Mesendoderm (in vitro differentiated cells): ENCODE measurements around the gene HCN2.
"Not testable (repeated sequence)": the region's sequence is repeated elsewhere in the genome, so short reads cannot be mapped to it uniquely, and the experiment has no call there.

Experiments used
- DNase-seq: peaks from one replicate; pipeline ENCODE4 v3.0.0; 2013
- H2AK5ac ChIP-seq: 2 replicates; pipeline ENCODE4 v1.6.1; 2013; ENCODE audit warnings: low read length, inconsistent platforms
- H2BK120ac ChIP-seq: 2 replicates; pipeline ENCODE4 v1.6.1; 2013; ENCODE audit warnings: low read depth, mild to moderate bottlenecking, low read length, moderate library complexity, mixed read lengths
- H2BK15ac ChIP-seq: replicated peaks from 2 replicates; pipeline ENCODE4 v1.6.1; 2013; ENCODE audit warnings: low read depth, mild to moderate bottlenecking, moderate library complexity
- H2BK5ac ChIP-seq: 2 replicates; pipeline ENCODE4 v1.6.1; 2013; ENCODE audit warnings: low read length, inconsistent platforms
- H3K18ac ChIP-seq: 2 replicates; pipeline ENCODE4 v1.6.1; 2013; ENCODE audit warnings: mild to moderate bottlenecking, low read length, mixed read lengths
- H3K23ac ChIP-seq: one replicate; pipeline ENCODE4 v1.6.1; 2013; ENCODE audit warnings: low read length
- H3K27ac ChIP-seq: 2 replicates; pipeline ENCODE4 v1.5.1; 2013; ENCODE audit warnings: low read depth, mild to moderate bottlenecking, inconsistent platforms, low read length, moderate library complexity
- H3K27me3 ChIP-seq: 2 replicates; pipeline ENCODE4 v1.6.1; 2013; ENCODE audit warnings: low read length, control low read depth, mild to moderate bottlenecking, inconsistent platforms; ENCODE audit not compliant: insufficient read depth, poor library complexity
- H3K36me3 ChIP-seq: 2 replicates; pipeline ENCODE4 v1.6.1; 2013; ENCODE audit warnings: low read length, inconsistent platforms; ENCODE audit not compliant: control insufficient read depth, insufficient read depth
- H3K4ac ChIP-seq: one replicate; pipeline ENCODE4 v1.6.1; 2013; ENCODE audit warnings: low read depth, mild to moderate bottlenecking, low read length, moderate library complexity
- H3K4me1 ChIP-seq: 2 replicates; pipeline ENCODE4 v1.6.1; 2013; ENCODE audit warnings: low read depth, low read length, inconsistent platforms; ENCODE audit not compliant: control insufficient read depth
- H3K4me2 ChIP-seq: 2 replicates; pipeline ENCODE4 v1.6.1; 2013; ENCODE audit warnings: low read length
- H3K4me3 ChIP-seq: 2 replicates; pipeline ENCODE4 v1.5.1; 2013; ENCODE audit warnings: mild to moderate bottlenecking, low read length
- H3K56ac ChIP-seq: one replicate; pipeline ENCODE4 v1.6.1; 2013; ENCODE audit warnings: low read length
- H3K79me1 ChIP-seq: 2 replicates; pipeline ENCODE4 v1.6.1; 2013; ENCODE audit warnings: low read length, inconsistent platforms
- H3K79me2 ChIP-seq: 2 replicates; pipeline ENCODE4 v1.6.1; 2013; ENCODE audit warnings: mild to moderate bottlenecking, low read length; ENCODE audit not compliant: control insufficient read depth, insufficient read depth
- H3K9ac ChIP-seq: 2 replicates; pipeline ENCODE4 v1.6.1; 2013; ENCODE audit warnings: low read length, inconsistent platforms
- H4K5ac ChIP-seq: one replicate; pipeline ENCODE4 v1.6.1; 2013; ENCODE audit warnings: low read length
- H4K8ac ChIP-seq: one replicate; pipeline ENCODE4 v1.6.1; 2013; ENCODE audit warnings: low read depth, mild to moderate bottlenecking, control low read depth, low read length, moderate library complexity
- WGBS: extraction: QIAGEN DNeasy Blood & Tissue Kit; methylation state at CpG from one replicate; pipeline ENCODE4 v1.1.7; 2013; ENCODE audit warnings: low lambda C conversion rate, missing lambda C conversion rate; ENCODE audit not compliant: insufficient coverage; ENCODE audit errors: extremely low coverage; 5-methylcytosine and 5-hydroxymethylcytosine counted together

Gene HCN2

DNA sequence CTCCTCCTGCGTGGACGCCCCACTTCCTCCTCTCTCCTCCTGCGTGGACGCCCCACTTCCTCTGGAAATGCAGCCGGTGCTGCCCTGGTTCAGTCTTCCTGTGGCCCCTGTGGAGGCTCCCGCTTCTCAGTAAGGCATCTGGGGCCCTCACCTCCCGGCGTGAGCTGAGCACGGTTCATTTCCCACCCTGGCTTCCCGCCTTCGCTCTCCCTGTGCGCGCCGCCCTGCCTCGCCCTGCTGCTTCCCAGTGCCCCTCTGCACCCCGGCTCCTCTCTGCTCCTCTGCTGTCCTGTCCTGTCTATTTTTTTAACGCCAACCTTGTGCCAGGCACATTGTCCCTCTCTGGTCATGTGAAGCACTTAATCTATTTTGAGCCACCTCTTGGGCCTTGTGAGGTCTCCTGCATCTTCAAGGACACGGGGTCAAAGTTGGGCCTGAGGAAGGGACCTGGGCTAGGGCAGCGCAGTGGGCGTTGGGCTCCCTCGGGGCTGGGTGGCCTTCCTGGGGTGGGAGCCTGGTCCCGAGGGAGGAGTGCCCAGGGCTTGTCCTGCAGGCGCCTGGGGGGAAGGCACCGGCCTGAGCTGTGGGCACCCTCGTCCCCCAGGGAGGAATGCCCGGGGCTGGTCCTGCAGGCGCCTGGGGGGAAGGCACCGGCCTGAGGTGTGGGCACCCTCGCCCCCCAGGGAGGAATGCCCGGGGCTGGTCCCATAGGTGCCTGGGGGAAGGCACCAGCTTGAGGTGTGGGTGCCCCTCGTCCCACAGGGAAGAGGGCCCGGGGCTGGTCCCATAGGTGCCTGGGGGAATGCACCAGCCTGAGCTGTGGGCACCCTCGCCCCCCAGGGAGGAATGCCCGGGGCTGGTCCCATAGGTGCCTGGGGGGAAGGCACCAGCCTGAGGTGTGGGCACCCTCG is 13.0 kb downstream of the HCN2 start:
- no peak overlapping the region for H3K23ac ChIP-seq
- no peak overlapping the region for H3K4ac ChIP-seq
- H2BK15ac ChIP-seq = no peak overlapping the region
- no peak overlapping the region for H2AK5ac ChIP-seq
- H3K56ac ChIP-seq = no peak overlapping the region
- H4K5ac ChIP-seq = no peak overlapping the region
- H3K27ac ChIP-seq = no peak overlapping the region
- no peaks in the 10 kb centered on the region for H3K36me3 ChIP-seq
- H2BK5ac ChIP-seq = no peak overlapping the region
- no peaks in the 10 kb centered on the region for H3K27me3 ChIP-seq
- H2BK120ac ChIP-seq = no peak overlapping the region
- no peak overlapping the region for H3K18ac ChIP-seq
- no CpG with 5 or more reads among the region's 35 CpGs for WGBS
- H3K79me1 ChIP-seq = no peaks in the 10 kb centered on the region
- no peak for DNase-seq
- H3K4me1 ChIP-seq = no peaks in the 10 kb centered on the region
- no peak overlapping the region for H3K9ac ChIP-seq
- H4K8ac ChIP-seq = no peak overlapping the region
- no peak overlapping the region for H3K4me2 ChIP-seq
- H3K4me3 ChIP-seq = no peak overlapping the region
- H3K79me2 ChIP-seq = no peaks in the 10 kb centered on the region

DNA sequence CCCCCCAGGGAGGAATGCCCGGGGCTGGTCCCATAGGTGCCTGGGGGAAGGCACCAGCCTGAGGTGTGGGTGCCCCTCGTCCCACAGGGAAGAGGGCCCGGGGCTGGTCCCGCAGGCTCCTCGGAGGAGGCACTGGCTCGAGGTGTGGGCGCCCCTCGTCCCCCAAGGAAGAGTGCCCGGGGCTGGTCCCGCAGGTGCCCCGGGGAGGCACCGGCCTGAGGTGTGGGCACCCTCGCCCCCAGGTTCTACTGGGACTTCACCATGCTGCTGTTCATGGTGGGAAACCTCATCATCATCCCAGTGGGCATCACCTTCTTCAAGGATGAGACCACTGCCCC is 13.6 kb downstream of the HCN2 start:
- not testable (repeated sequence) for H3K79me1 ChIP-seq, H3K9ac ChIP-seq, H3K4me2 ChIP-seq, H3K4me3 ChIP-seq, H4K8ac ChIP-seq, H3K36me3 ChIP-seq, DNase-seq, H3K18ac ChIP-seq, H2AK5ac ChIP-seq, H3K23ac ChIP-seq, H2BK15ac ChIP-seq, H4K5ac ChIP-seq, H3K56ac ChIP-seq, H3K79me2 ChIP-seq, H3K27me3 ChIP-seq, H3K4ac ChIP-seq, H3K4me1 ChIP-seq, H3K27ac ChIP-seq, H2BK5ac ChIP-seq, H2BK120ac ChIP-seq
- WGBS = no CpG with 5 or more reads among the region's 13 CpGs

DNA sequence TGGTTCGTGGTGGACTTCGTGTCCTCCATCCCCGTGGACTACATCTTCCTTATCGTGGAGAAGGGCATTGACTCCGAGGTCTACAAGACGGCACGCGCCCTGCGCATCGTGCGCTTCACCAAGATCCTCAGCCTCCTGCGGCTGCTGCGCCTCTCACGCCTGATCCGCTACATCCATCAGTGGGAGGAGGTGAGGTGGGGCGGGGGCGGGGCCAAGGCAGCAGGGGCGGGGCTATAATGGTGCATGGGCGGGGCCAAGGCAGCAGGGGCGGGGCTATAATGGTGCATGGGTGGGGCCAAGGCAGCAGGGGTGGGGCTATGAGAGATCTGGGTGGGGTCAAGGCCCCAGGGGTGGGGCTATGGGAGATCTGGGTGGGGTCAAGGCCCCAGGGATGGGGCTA is 14.1 kb downstream of the HCN2 start:
- H3K4me1 ChIP-seq, H3K79me1 ChIP-seq, H2BK15ac ChIP-seq, H3K4me3 ChIP-seq, DNase-seq, H4K5ac ChIP-seq, H3K18ac ChIP-seq, H3K27me3 ChIP-seq, H3K9ac ChIP-seq, H2BK5ac ChIP-seq, H2BK120ac ChIP-seq, H3K79me2 ChIP-seq, H3K56ac ChIP-seq, H3K36me3 ChIP-seq, H3K4me2 ChIP-seq, H2AK5ac ChIP-seq, H3K27ac ChIP-seq, H3K23ac ChIP-seq, H4K8ac ChIP-seq, H3K4ac ChIP-seq: not testable (repeated sequence)
- WGBS = no CpG with 5 or more reads among the region's 20 CpGs

DNA sequence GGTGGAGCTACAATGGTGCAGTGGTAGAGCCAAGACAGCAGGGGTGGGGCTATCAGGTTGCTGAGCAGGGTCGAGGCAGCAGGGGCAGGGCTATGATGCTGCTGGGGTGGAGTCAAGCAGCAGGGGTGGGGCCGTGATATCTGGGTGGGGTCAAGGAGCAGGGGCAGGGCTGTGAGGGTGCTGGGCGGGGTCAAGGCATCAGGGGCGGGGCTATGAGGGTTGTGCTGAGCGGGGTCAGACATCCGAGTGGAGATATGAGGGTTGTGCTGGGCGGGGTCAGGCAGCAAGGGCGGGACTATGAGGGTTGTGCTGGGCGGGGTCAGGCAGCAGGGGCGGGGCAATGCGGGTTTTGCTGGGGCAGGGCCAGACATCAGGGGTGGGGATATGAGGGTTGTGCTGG is 14.7 kb downstream of the HCN2 start:
- no CpG with 5 or more reads among the region's 11 CpGs for WGBS
- Histone ChIP-seq H3K18ac (no peak overlapping the region), H3K4me1 (no peaks in the 10 kb centered on the region), H2BK15ac (no peak overlapping the region), H3K4me3 (no peak overlapping the region), H3K23ac (no peak overlapping the region), H3K79me2 (no peaks in the 10 kb centered on the region), H3K36me3 (no peaks in the 10 kb centered on the region), H3K56ac (no peak overlapping the region), H2AK5ac (no peak overlapping the region), H4K8ac (no peak overlapping the region), H2BK5ac (no peak overlapping the region), H2BK120ac (no peak overlapping the region), H3K9ac (no peak overlapping the region), H3K27ac (no peak overlapping the region), H3K4me2 (no peak overlapping the region), H3K27me3 (no peaks in the 10 kb centered on the region), H3K79me1 (no peaks in the 10 kb centered on the region), H3K4ac (no peak overlapping the region), H4K5ac (no peak overlapping the region)
- peak; percentile 59 for DNase-seq

DNA sequence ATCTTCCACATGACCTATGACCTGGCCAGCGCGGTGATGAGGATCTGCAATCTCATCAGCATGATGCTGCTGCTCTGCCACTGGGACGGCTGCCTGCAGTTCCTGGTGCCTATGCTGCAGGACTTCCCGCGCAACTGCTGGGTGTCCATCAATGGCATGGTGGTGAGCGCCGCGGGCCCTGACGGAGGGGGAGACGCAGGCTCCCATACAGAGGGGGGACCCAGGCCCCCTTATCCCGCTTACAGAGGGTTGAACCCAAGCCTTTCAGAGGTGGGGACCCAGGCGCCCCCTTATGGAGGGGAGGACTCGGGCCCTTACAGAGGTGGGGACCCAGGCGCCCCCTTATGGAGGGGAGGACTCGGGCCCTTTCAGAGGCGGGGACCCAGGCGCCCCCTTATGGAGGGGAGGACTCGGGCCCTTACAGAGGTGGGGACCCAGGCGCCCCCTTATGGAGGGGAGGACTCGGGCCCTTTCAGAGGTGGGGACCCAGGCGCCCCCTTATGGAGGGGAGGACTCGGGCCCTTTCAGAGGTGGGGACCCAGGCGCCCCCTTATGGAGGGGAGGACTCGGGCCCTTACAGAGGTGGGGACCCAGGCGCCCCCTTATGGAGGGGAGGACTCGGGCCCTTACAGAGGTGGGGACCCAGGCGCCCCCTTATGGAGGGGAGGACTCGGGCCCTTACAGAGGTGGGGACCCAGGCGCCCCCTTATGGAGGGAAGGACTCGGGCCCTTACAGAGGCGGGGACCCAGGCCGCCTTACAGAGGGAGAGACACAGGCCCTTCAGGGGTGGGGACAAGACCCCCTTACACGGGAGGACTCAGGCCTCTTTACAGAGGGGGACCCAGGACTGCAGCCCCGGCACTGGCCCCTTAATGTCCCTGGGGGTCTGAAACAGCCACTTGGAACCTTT is 15.6 kb downstream of the HCN2 start:
- not testable (repeated sequence) for DNase-seq, H2AK5ac ChIP-seq, H3K4me1 ChIP-seq, H2BK5ac ChIP-seq, H3K27ac ChIP-seq, H3K27me3 ChIP-seq, H2BK120ac ChIP-seq, H3K9ac ChIP-seq, H3K18ac ChIP-seq, H3K23ac ChIP-seq, H3K4me2 ChIP-seq, H3K4ac ChIP-seq, H3K4me3 ChIP-seq, H3K79me2 ChIP-seq, H2BK15ac ChIP-seq, H3K79me1 ChIP-seq, H3K36me3 ChIP-seq, H4K8ac ChIP-seq, H4K5ac ChIP-seq
- WGBS = no CpG with 5 or more reads among the region's 34 CpGs
- H3K56ac ChIP-seq = peak overlapping the region; percentile 25
